ENCODE results near the gene SCD5.

SCD5 gene

GRCh38 chr4:82746705-82747574, 51.7 kb downstream of the SCD5 start:
- TF ChIP-seq CTCF (IDR thresholded peaks at IDR 0.05; ENCODE audit: low read depth, low read length) = no peak
- Histone ChIP-seq H3K36me3 (no peaks in the 10 kb centered on the region), H3K4me3 (ENCODE audit: low read depth, low read length) (no peak overlapping the region), H3K9me3 (no peaks in the 10 kb centered on the region), H3K27me3 (no peaks in the 10 kb centered on the region), H3K4me1 (no peaks in the 10 kb centered on the region; the same call in 1 of the 2 replicates)
- no peak for DNase-seq

DNA sequence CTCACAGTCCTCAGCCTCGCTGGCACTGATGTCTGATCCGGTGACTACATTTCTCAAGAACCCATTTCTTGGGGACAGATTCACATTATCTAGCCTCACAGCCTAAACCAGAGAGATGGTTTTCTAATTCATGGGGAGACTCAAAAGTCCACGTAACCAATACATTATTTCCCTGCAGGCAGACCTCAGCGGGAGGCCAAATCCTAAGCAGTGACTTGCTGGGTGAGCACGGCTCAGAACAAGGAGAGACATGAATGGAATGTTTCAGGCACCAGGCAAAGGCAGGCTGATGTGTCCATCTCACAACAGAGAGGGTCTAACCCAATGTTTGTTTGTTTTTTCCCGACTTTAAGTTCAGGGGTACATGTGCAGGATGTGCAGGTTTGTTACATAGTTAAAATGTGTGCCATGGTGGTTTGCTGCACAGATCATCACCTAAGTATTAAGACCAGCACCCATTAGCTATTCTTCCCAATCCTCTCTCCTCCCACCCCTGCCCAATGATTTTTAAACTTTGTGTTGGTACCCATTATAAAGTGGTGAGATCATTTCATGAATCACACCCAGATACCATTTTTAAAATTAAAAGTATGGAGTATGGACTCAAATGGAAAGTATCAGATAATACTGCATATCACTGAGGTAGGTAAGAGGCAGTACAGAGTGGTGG, 53.3 kb downstream of the SCD5 start:
- no peaks in the 10 kb centered on the region for H3K9me3 ChIP-seq
- H3K36me3 ChIP-seq = no peaks in the 10 kb centered on the region
- no peak overlapping the region for H3K4me3 ChIP-seq (ENCODE audit: low read depth, low read length)
- H3K27me3 ChIP-seq = no peaks in the 10 kb centered on the region
- TF ChIP-seq CTCF (IDR thresholded peaks at IDR 0.05; ENCODE audit: low read depth, low read length) = no peak
- no peaks in the 10 kb centered on the region; the same call in 1 of the 2 replicates for H3K4me1 ChIP-seq
- no peak for DNase-seq

GRCh38 chr4:82744284-82744968, 54.2 kb downstream of the SCD5 start:
- Histone ChIP-seq H3K4me3 (ENCODE audit: low read depth, low read length) (no peak overlapping the region), H3K4me1 (no peaks in the 10 kb centered on the region; the same call in 1 of the 2 replicates), H3K27me3 (no peaks in the 10 kb centered on the region), H3K9me3 (no peaks in the 10 kb centered on the region), H3K36me3 (no peaks in the 10 kb centered on the region)
- DNase-seq = no peak
- no peak for TF ChIP-seq CTCF (IDR thresholded peaks at IDR 0.05; ENCODE audit: low read depth, low read length)

DNA sequence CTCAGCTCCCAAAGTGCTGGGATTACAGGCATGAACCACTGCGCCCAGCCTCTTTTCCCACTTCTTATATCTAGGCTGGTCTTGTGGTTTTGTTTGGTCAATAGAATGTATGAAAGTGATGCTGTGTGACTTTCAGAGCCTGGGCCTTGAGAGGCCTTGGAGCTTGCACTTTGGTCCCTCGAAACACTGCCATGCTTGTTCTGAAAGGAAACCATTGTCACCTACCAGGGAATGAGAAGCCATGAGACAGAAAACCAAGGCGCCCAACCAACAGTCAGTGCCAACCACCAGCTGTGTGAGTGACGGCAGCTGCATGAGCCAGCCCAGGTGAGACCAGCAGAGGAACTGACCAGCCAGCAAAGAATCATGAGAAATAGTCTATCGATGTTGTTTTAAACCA, 57.4 kb downstream of the SCD5 start:
- TF ChIP-seq CTCF (IDR thresholded peaks at IDR 0.05; ENCODE audit: low read depth, low read length) = no peak
- no peak for DNase-seq
- no peaks in the 10 kb centered on the region for H3K27me3 ChIP-seq
- no peaks in the 10 kb centered on the region for H3K36me3 ChIP-seq
- H3K4me3 ChIP-seq (ENCODE audit: low read depth, low read length) = no peak overlapping the region
- no peaks in the 10 kb centered on the region; the same call in 1 of the 2 replicates for H3K4me1 ChIP-seq
- no peaks in the 10 kb centered on the region for H3K9me3 ChIP-seq

DNA sequence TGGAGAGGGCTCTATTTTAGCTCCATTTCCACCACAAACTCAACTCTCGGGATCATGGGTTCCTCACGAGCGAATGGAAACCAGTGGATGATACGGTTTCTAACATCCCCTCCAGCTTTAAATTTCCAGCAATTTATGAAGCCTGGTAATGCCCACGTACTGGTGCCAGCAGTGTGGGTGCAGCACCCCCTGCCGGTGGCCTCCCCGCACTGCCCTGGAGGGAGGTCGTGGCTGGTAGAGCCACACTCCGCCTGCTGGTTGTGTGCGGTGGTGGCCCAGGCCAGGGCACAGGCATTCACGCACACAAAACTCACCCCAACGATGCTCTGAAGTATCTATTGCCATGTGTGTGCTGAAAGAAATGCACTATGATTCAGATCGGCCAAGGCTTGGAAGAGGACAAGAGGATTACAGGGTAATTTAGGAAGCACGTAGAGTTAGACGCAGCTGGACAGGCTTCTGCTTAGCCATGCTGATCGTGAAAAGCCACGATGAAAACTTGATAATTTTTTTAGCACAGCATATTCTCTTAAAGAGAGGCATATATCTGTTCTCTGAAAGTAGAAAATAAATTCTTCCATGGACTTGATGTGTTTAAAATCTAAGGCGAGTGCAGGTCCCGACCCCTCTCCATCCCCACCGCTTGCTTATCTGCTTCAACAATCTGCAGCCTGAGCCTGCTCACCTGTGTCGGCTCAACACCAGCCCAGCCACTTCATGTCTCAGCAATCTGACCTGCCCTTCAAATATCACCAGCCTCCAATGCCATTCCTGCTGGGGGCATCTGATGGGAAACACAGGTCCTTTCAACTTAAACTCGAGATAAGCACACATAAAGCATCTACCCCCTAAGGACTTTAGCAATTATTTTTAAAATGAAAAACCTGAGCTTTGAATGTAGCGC, 59.1 kb downstream of the SCD5 start:
- Histone ChIP-seq H3K4me1 (no peaks in the 10 kb centered on the region; the same call in 1 of the 2 replicates), H3K9me3 (no peaks in the 10 kb centered on the region), H3K4me3 (ENCODE audit: low read depth, low read length) (no peak overlapping the region), H3K36me3 (no peaks in the 10 kb centered on the region), H3K27me3 (no peaks in the 10 kb centered on the region)
- TF ChIP-seq CTCF (IDR thresholded peaks at IDR 0.05; ENCODE audit: low read depth, low read length) = peak; percentile 100
- peak; percentile 89 for DNase-seq
